Fibroblast of lung (primary cell): ENCODE data around the gene OAF. TPM values are rescaled to one million over a fixed set of nuclear protein-coding genes. Genes with fewer than 3 reads are reported as not detected.

Experiments
- DNase-seq, 2 donors: peaks; one replicate each; pipeline versions ENCODE4 v3.0.0 to v3.0.0-alpha.2; 2010; ENCODE audit warnings: low read depth in 2 of 2
- H2AFZ ChIP-seq: 2 replicates; pipeline ENCODE4 v1.5.1; 2012; ENCODE audit warnings: low read length, control low read depth, inconsistent platforms
- H3K27ac ChIP-seq: 2 replicates; pipeline ENCODE4 v1.5.1; 2011; ENCODE audit warnings: low read length, control low read depth; ENCODE audit not compliant: insufficient read depth
- H3K27me3 ChIP-seq: 2 replicates; pipeline ENCODE4 v1.5.1; 2011; ENCODE audit warnings: mild to moderate bottlenecking, low read length; ENCODE audit not compliant: control insufficient read depth, insufficient read depth
- H3K36me3 ChIP-seq: 2 replicates; pipeline ENCODE4 v1.5.1; 2011; ENCODE audit warnings: low read length; ENCODE audit not compliant: control insufficient read depth, insufficient read depth
- H3K4me1 ChIP-seq: 2 replicates; pipeline ENCODE4 v1.5.1; 2011; ENCODE audit warnings: low read length; ENCODE audit not compliant: control insufficient read depth, insufficient read depth; ENCODE audit errors: extremely low read depth
- H3K4me2 ChIP-seq: 2 replicates; pipeline ENCODE4 v1.5.1; 2011; ENCODE audit warnings: low read length, control low read depth; ENCODE audit not compliant: insufficient read depth; ENCODE audit errors: extremely low read depth
- H3K4me3 ChIP-seq, 4 experiments: fragments of 200-600 bp in 1 of 4; sonication (generic) in 1 of 4; replicated peaks in 1 of 4; 2 replicates each; pipeline ENCODE4 v1.5.1; 2011 to 2016; ENCODE audit warnings: low read length in 4 of 4, low read depth in 3 of 4, mild to moderate bottlenecking in 3 of 4, control low read depth in 2 of 4, inconsistent platforms in 1 of 4, mixed read lengths in 1 of 4; ENCODE audit not compliant: insufficient read depth in 1 of 4; ENCODE audit errors: control extremely low read depth in 1 of 4
- H3K79me2 ChIP-seq: 2 replicates; pipeline ENCODE4 v1.5.1; 2012; ENCODE audit warnings: mild to moderate bottlenecking, low read length, inconsistent platforms; ENCODE audit not compliant: control insufficient read depth, insufficient read depth
- H3K9ac ChIP-seq: 2 replicates; pipeline ENCODE4 v1.5.1; 2011; ENCODE audit warnings: mild to moderate bottlenecking, low read length, control low read depth; ENCODE audit not compliant: insufficient read depth
- H3K9me3 ChIP-seq: 2 replicates; pipeline ENCODE4 v1.5.1; 2012; ENCODE audit warnings: low read depth, low read length; ENCODE audit not compliant: control insufficient read depth, insufficient read depth
- H4K20me1 ChIP-seq: 2 replicates; pipeline ENCODE4 v1.5.1; 2011; ENCODE audit warnings: low read length; ENCODE audit not compliant: control insufficient read depth, insufficient read depth; ENCODE audit errors: extremely low read depth
- CTCF ChIP-seq, 2 donors: IDR thresholded peaks in 1 of 2; conservative IDR thresholded peaks in 1 of 2; 1 replicate in 1 of 2; 2 replicates in 1 of 2; pipeline ENCODE4 v1.5.1; 2011 to 2012; ENCODE audit warnings: low read length in 2 of 2, control low read depth in 1 of 2, inconsistent platforms in 1 of 2, low read depth in 1 of 2, mild to moderate bottlenecking in 1 of 2
- EZH2 ChIP-seq: IDR thresholded peaks from 2 replicates; pipeline ENCODE4 v1.5.1; 2012; ENCODE audit warnings: low read length, control low read depth, mild to moderate bottlenecking; ENCODE audit errors: missing control alignments
- polyA plus RNA-seq, 2 donors: library from polyadenylated mRNA; depleted of rRNA in 1 of 2; stranded (reverse) in 1 of 2; unstranded in 1 of 2; fragments of >200 nt; gene quantifications; 2 replicates each; pipeline ENCODE4 v1.2.1, GENCODE V29; 2011 to 2012; ENCODE audit warnings: missing spikeins in 1 of 2
- total RNA-seq: library from RNA; depleted of rRNA; stranded (reverse); fragments of >200 nt; gene quantifications from 2 replicates; pipeline ENCODE4 v1.2.1, GENCODE V29; 2014

OAF gene
- total and polyA plus RNA-seq, 2 donors (not counting 1 experiment from before 2014, with no cell fraction given) = 20.0 to 22.7 TPM

- Histone ChIP-seq H3K36me3 (peaks cover 3% of the 10 kb centered on the region), H3K9ac (no peak overlapping the region), H3K27me3 (no peaks in the 10 kb centered on the region), H3K4me2 (peak overlapping the region; percentile 98), H3K4me3 (peak overlapping the region; percentile 45 to 79 (median 56)), H4K20me1 (no peaks in the 10 kb centered on the region), H3K79me2 (peaks cover 30% of the 10 kb centered on the region), H3K9me3 (no peaks in the 10 kb centered on the region), H3K27ac (no peak overlapping the region), H2AFZ (no peak overlapping the region), H3K4me1 (peaks cover 19% of the 10 kb centered on the region)
- DNase-seq = no peak
- TF ChIP-seq EZH2 (no peak), CTCF (conservative IDR thresholded peaks at IDR 0.05 in 1 of 2, IDR thresholded peaks at IDR 0.05 in 1 of 2; ENCODE audit: low read depth in 1 of 2, low read length in 2 of 2) (no peak)
Observed at GRCh38 chr11:120212926-120213325, 2.1 kb downstream of the OAF start.

- Histone ChIP-seq H3K4me1 (peaks cover 27% of the 10 kb centered on the region), H3K9ac (no peak overlapping the region), H3K9me3 (no peaks in the 10 kb centered on the region), H3K79me2 (peaks cover 30% of the 10 kb centered on the region), H3K36me3 (peaks cover 3% of the 10 kb centered on the region), H3K27ac (no peak overlapping the region), H3K4me3 (no peak overlapping the region), H3K27me3 (no peaks in the 10 kb centered on the region), H3K4me2 (no peak overlapping the region), H4K20me1 (no peaks in the 10 kb centered on the region), H2AFZ (no peak overlapping the region)
- DNase-seq = no peak
- TF ChIP-seq EZH2 = no peak
- no peak for TF ChIP-seq CTCF (conservative IDR thresholded peaks at IDR 0.05 in 1 of 2, IDR thresholded peaks at IDR 0.05 in 1 of 2; ENCODE audit: low read depth in 1 of 2, low read length in 2 of 2)
Observed at GRCh38 chr11:120214581-120214980, 3.7 kb downstream of the OAF start.

- H3K27me3 ChIP-seq = no peaks in the 10 kb centered on the region
- peak overlapping the region; percentile 64 for H3K4me2 ChIP-seq
- H3K36me3 ChIP-seq = peaks cover 3% of the 10 kb centered on the region
- DNase-seq = peak; percentile 61 to 64
- H3K27ac ChIP-seq = no peak overlapping the region
- H3K9ac ChIP-seq = no peak overlapping the region
- peaks cover 30% of the 10 kb centered on the region for H3K79me2 ChIP-seq
- TF ChIP-seq CTCF (conservative IDR thresholded peaks at IDR 0.05 in 1 of 2, IDR thresholded peaks at IDR 0.05 in 1 of 2; ENCODE audit: low read depth in 1 of 2, low read length in 2 of 2) = no peak
- TF ChIP-seq EZH2 = no peak
- H2AFZ ChIP-seq = no peak overlapping the region
- H3K4me3 ChIP-seq = no peak overlapping the region
- H3K9me3 ChIP-seq = no peaks in the 10 kb centered on the region
- H3K4me1 ChIP-seq = peaks cover 24% of the 10 kb centered on the region
- H4K20me1 ChIP-seq = no peaks in the 10 kb centered on the region
Observed at GRCh38 chr11:120215634-120216033, 4.8 kb downstream of the OAF start.
